ENCODE measurements around the gene APOL5.

GRCh38 chr22:35734517-35734827 is 16.8 kb downstream of the APOL5 start:
- TF ChIP-seq CTCF (conservative IDR thresholded peaks at IDR 0.05) (no peak), EZH2 (IDR thresholded peaks at IDR 0.05; ENCODE audit: low read depth) (no peak)
